ENCODE data around the gene NDFIP2.

- TF ChIP-seq CTCF (IDR thresholded peaks at IDR 0.05) (no peak), POLR2A (IDR thresholded peaks at IDR 0.05) (no peak)
These were observed 41.6 kb downstream of the NDFIP2 start for GRCh38 chr13:79522583-79522982.
